CD4-positive, CD25-positive, alpha-beta regulatory T cell (primary cell): Measurements from ENCODE around the gene GAS7. TPM values are rescaled to one million over a fixed set of nuclear protein-coding genes. Genes with fewer than 3 reads are reported as not detected.
"Not testable (repeated sequence)": the region's sequence is repeated elsewhere in the genome, so short reads cannot be mapped to it uniquely, and the experiment has no call there.

Experiments used
- ATAC-seq, 2 donors: fragments of 150-1000 bp; cut with Tn5 transposase; one replicate each; pipeline ENCODE4 v1.10.0; 2021; ENCODE audit warnings: low read depth in 2 of 2, moderate number of reproducible peaks in 2 of 2, moderate library complexity in 1 of 2
- DNase-seq, 3 donors: peaks; one replicate each; pipeline versions ENCODE4 v3.0.0 to v3.0.0-alpha.2; 2012 to 2022; ENCODE audit warnings: mixed read lengths in 1 of 3
- H3K27ac ChIP-seq: one replicate; pipeline ENCODE4 v1.7.0; 2013; ENCODE audit warnings: mild to moderate bottlenecking, low read length; ENCODE audit not compliant: insufficient read depth, poor library complexity, severe bottlenecking
- H3K27me3 ChIP-seq: one replicate; pipeline ENCODE4 v1.7.0; 2013; ENCODE audit warnings: low read length; ENCODE audit not compliant: control insufficient read depth, insufficient read depth
- H3K36me3 ChIP-seq: one replicate; pipeline ENCODE4 v1.7.0; 2013; ENCODE audit warnings: mild to moderate bottlenecking, low read length, moderate library complexity; ENCODE audit not compliant: control insufficient read depth, insufficient read depth
- H3K4me1 ChIP-seq: 2 replicates; pipeline ENCODE4 v1.7.0; 2013; ENCODE audit warnings: mild to moderate bottlenecking, low read length; ENCODE audit not compliant: insufficient read depth, control insufficient read depth, poor library complexity, severe bottlenecking
- H3K4me3 ChIP-seq: one replicate; pipeline ENCODE4 v1.7.0; 2013; ENCODE audit warnings: low read depth, mild to moderate bottlenecking, low read length, moderate library complexity
- H3K9me3 ChIP-seq, 2 experiments: 1 replicate in 1 of 2; 2 replicates in 1 of 2; pipeline ENCODE4 v1.7.0; 2013; ENCODE audit warnings: low read length in 2 of 2, mild to moderate bottlenecking in 1 of 2, moderate library complexity in 1 of 2; ENCODE audit not compliant: control insufficient read depth in 2 of 2
- H3K27ac Mint-ChIP-seq, 3 donors: one replicate each; pipeline ENCODE4 v1.8.0; 2020 to 2022; ENCODE audit warnings: mild to moderate bottlenecking in 3 of 3, mixed read lengths in 3 of 3, moderate library complexity in 2 of 3
- H3K27me3 Mint-ChIP-seq: one replicate; pipeline ENCODE4 v1.8.0; 2022; ENCODE audit warnings: mild to moderate bottlenecking, mixed read lengths
- H3K36me3 Mint-ChIP-seq: one replicate; pipeline ENCODE4 v1.8.0; 2020; ENCODE audit warnings: mixed read lengths
- H3K4me1 Mint-ChIP-seq, 4 donors: one replicate each; pipeline ENCODE4 v1.8.0; 2020 to 2022; ENCODE audit warnings: mixed read lengths in 4 of 4, mild to moderate bottlenecking in 1 of 4
- H3K4me3 Mint-ChIP-seq, 4 donors: one replicate each; pipeline ENCODE4 v1.8.0; 2020 to 2022; ENCODE audit warnings: mild to moderate bottlenecking in 4 of 4, mixed read lengths in 4 of 4, moderate library complexity in 3 of 4
- H3K9me3 Mint-ChIP-seq, 7 donors: one replicate each; pipeline ENCODE4 v1.8.0; 2020 to 2022; ENCODE audit warnings: mixed read lengths in 7 of 7, mild to moderate bottlenecking in 3 of 7, moderate library complexity in 2 of 7
- polyA plus RNA-seq, 4 donors: library from polyadenylated mRNA; unstranded; fragments of 300-500 nt; fragmentation: Illumina TruSeq; gene quantifications; one replicate each; pipeline ENCODE4 v1.2.3, GENCODE V29; 2021
- total RNA-seq: library from RNA; stranded (reverse); gene quantifications from one replicate; pipeline ENCODE4 v1.2.3, GENCODE V29; 2022

Gene GAS7
- total and polyA plus RNA-seq, 5 donors from 2014 or later = 0.10 to 0.79 (median 0.46) TPM; not detected in 1

GRCh38 chr17:10063730-10064241, 134.6 kb downstream of the GAS7 start:
- no peak overlapping the region for H3K27ac Mint-ChIP-seq
- Histone ChIP-seq H3K27ac (no peak overlapping the region), H3K4me1 (no peaks in the 10 kb centered on the region), H3K36me3 (no peaks in the 10 kb centered on the region), H3K9me3 (no peaks in the 10 kb centered on the region), H3K27me3 (no peaks in the 10 kb centered on the region), H3K4me3 (no peak overlapping the region)
- peak; percentile 17 to 37 for ATAC-seq
- no peak for DNase-seq
- peaks cover 4% of the 10 kb centered on the region for H3K27me3 Mint-ChIP-seq
- H3K4me1 Mint-ChIP-seq = peaks cover 0 to 7% (median 5%) of the 10 kb centered on the region in 4 donors
- H3K9me3 Mint-ChIP-seq = peaks cover 0 to 4% (median 0%) of the 10 kb centered on the region in 7 donors
- H3K36me3 Mint-ChIP-seq = no peaks in the 10 kb centered on the region
- H3K4me3 Mint-ChIP-seq = no peak overlapping the region

GRCh38 chr17:10062691-10063385, 135.6 kb downstream of the GAS7 start:
- H3K27ac ChIP-seq = no peak overlapping the region
- no peak for ATAC-seq
- H3K27me3 Mint-ChIP-seq = peaks cover 4% of the 10 kb centered on the region
- no peaks in the 10 kb centered on the region for H3K36me3 ChIP-seq
- H3K4me3 Mint-ChIP-seq = no peak overlapping the region
- no peak overlapping the region for H3K4me3 ChIP-seq
- no peaks in the 10 kb centered on the region for H3K4me1 ChIP-seq
- no peaks in the 10 kb centered on the region for H3K36me3 Mint-ChIP-seq
- DNase-seq = no peak
- peaks cover 0 to 7% (median 5%) of the 10 kb centered on the region in 4 donors for H3K4me1 Mint-ChIP-seq
- peak overlapping the region in 1 of 3 donors; percentile 80 for H3K27ac Mint-ChIP-seq
- no peaks in the 10 kb centered on the region for H3K27me3 ChIP-seq
- no peaks in the 10 kb centered on the region for H3K9me3 ChIP-seq
- H3K9me3 Mint-ChIP-seq = peaks cover 0 to 4% (median 0%) of the 10 kb centered on the region in 7 donors

- DNase-seq (no peak), ATAC-seq (no peak)
- Histone ChIP-seq H3K27ac (no peak overlapping the region), H3K9me3 (no peaks in the 10 kb centered on the region), H3K27me3 (no peaks in the 10 kb centered on the region), H3K36me3 (no peaks in the 10 kb centered on the region), H3K4me1 (no peaks in the 10 kb centered on the region), H3K4me3 (no peak overlapping the region)
- Mint-ChIP-seq H3K4me1 (peaks cover 0 to 7% (median 5%) of the 10 kb centered on the region in 4 donors), H3K9me3 (peaks cover 0 to 4% (median 0%) of the 10 kb centered on the region in 7 donors), H3K4me3 (no peak overlapping the region), H3K27ac (peak overlapping the region in 1 of 3 donors; percentile 87), H3K36me3 (no peaks in the 10 kb centered on the region), H3K27me3 (peaks cover 4% of the 10 kb centered on the region)
Observed at GRCh38 chr17:10061111-10061845, 137.1 kb downstream of the GAS7 start.

GRCh38 chr17:10060526-10060925, 137.9 kb downstream of the GAS7 start:
- H3K27ac ChIP-seq = no peak overlapping the region
- no peaks in the 10 kb centered on the region for H3K27me3 ChIP-seq
- H3K4me1 Mint-ChIP-seq = peaks cover 0 to 7% (median 5%) of the 10 kb centered on the region in 4 donors
- no peak for ATAC-seq
- H3K36me3 Mint-ChIP-seq = no peaks in the 10 kb centered on the region
- no peaks in the 10 kb centered on the region for H3K9me3 ChIP-seq
- no peaks in the 10 kb centered on the region for H3K4me1 ChIP-seq
- peaks cover 0 to 3% (median 1%) of the 10 kb centered on the region in 7 donors for H3K9me3 Mint-ChIP-seq
- H3K27ac Mint-ChIP-seq = no peak overlapping the region
- no peak overlapping the region for H3K4me3 Mint-ChIP-seq
- no peak for DNase-seq
- H3K36me3 ChIP-seq = no peaks in the 10 kb centered on the region
- peaks cover 4% of the 10 kb centered on the region for H3K27me3 Mint-ChIP-seq
- no peak overlapping the region for H3K4me3 ChIP-seq

GRCh38 chr17:10059684-10060211, 138.7 kb downstream of the GAS7 start:
- Histone ChIP-seq H3K9me3 (no peaks in the 10 kb centered on the region), H3K27ac (no peak overlapping the region), H3K4me1 (no peaks in the 10 kb centered on the region), H3K4me3 (no peak overlapping the region), H3K27me3 (no peaks in the 10 kb centered on the region), H3K36me3 (no peaks in the 10 kb centered on the region)
- H3K36me3 Mint-ChIP-seq = no peaks in the 10 kb centered on the region
- ATAC-seq = no peak
- H3K4me1 Mint-ChIP-seq = peaks cover 0 to 7% (median 5%) of the 10 kb centered on the region in 4 donors
- peaks cover 4% of the 10 kb centered on the region for H3K27me3 Mint-ChIP-seq
- no peak for DNase-seq
- H3K9me3 Mint-ChIP-seq = peaks cover 0 to 3% (median 0%) of the 10 kb centered on the region in 7 donors
- H3K4me3 Mint-ChIP-seq = no peak overlapping the region
- H3K27ac Mint-ChIP-seq = no peak overlapping the region

GRCh38 chr17:10058921-10059683, 139.3 kb downstream of the GAS7 start:
- Mint-ChIP-seq H3K27me3 (peaks cover 4% of the 10 kb centered on the region), H3K4me3 (no peak overlapping the region), H3K9me3 (peaks cover 0 to 3% (median 0%) of the 10 kb centered on the region in 7 donors), H3K36me3 (no peaks in the 10 kb centered on the region), H3K27ac (no peak overlapping the region), H3K4me1 (peaks cover 0 to 7% (median 5%) of the 10 kb centered on the region in 4 donors)
- no peak for DNase-seq
- ATAC-seq = no peak
- Histone ChIP-seq H3K4me1 (no peaks in the 10 kb centered on the region), H3K4me3 (no peak overlapping the region), H3K36me3 (no peaks in the 10 kb centered on the region), H3K27me3 (no peaks in the 10 kb centered on the region), H3K27ac (no peak overlapping the region), H3K9me3 (no peaks in the 10 kb centered on the region)

- DNase-seq, H3K9me3 ChIP-seq, H3K27ac ChIP-seq, H3K4me3 ChIP-seq, H3K4me1 Mint-ChIP-seq, H3K27me3 ChIP-seq, H3K4me1 ChIP-seq, ATAC-seq, H3K36me3 Mint-ChIP-seq, H3K27ac Mint-ChIP-seq, H3K4me3 Mint-ChIP-seq, H3K9me3 Mint-ChIP-seq, H3K27me3 Mint-ChIP-seq, H3K36me3 ChIP-seq: not testable (repeated sequence)
Observed at GRCh38 chr17:10057466-10057865, 140.9 kb downstream of the GAS7 start.
